ENCODE results near the gene ZNF184. TPM values are rescaled to one million over a fixed set of nuclear protein-coding genes. Genes with fewer than 3 reads are reported as not detected.

ZNF184 gene
- total RNA-seq, 2 donors from 2014 or later = 3.5 to 4.3 TPM

DNA sequence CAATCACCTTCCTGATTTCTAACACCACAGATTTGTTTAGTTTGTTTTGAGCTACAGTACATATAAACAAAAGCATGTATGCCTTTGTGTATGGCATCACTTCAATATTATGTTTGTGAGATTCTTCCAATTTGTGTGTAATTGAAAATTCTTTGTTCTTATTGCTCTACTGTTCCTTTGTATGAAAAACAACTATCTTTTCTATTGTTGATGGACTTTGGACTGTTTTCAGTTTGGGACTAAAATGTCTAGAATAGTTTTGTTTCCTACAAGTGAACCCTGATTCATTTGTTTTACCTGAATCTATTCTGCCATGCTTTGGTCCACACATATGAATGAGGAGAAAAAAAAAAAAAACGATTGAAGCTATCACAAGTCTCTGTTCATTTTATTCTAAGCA is 21.2 kb upstream of the ZNF184 start:
- no peak for ATAC-seq
- intact Hi-C loops (cut with DNase I) = no loop called here
- DNase-seq = no peak

DNA sequence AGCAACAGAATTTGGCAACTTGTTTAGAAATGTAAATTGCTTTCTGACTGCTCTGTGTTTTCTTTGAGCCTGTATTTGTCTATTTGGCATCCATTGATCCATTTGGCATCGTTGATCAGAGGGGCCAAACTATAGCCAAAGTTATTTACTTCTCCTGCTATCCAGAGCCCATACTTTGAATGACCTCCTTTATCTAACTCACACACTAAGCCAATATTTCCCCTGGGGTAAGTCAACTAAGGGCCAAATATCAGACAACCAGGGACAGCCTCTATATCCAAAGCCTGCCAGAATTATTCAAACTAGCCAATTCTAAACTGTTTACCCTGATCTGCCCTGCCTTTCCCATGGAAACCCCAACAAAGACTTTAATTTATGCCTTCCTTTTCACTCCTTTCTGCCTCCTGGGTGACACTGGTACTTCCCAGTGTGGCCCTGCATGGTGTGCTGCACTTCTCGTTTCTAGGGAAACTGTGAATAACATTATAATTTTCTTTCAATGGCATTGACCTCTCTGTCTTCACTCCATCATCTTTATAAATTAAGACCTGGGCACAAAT is 19.8 kb upstream of the ZNF184 start:
- DNase-seq = no peak
- ATAC-seq = no peak
- intact Hi-C loops (cut with DNase I) = no loop called here

DNA sequence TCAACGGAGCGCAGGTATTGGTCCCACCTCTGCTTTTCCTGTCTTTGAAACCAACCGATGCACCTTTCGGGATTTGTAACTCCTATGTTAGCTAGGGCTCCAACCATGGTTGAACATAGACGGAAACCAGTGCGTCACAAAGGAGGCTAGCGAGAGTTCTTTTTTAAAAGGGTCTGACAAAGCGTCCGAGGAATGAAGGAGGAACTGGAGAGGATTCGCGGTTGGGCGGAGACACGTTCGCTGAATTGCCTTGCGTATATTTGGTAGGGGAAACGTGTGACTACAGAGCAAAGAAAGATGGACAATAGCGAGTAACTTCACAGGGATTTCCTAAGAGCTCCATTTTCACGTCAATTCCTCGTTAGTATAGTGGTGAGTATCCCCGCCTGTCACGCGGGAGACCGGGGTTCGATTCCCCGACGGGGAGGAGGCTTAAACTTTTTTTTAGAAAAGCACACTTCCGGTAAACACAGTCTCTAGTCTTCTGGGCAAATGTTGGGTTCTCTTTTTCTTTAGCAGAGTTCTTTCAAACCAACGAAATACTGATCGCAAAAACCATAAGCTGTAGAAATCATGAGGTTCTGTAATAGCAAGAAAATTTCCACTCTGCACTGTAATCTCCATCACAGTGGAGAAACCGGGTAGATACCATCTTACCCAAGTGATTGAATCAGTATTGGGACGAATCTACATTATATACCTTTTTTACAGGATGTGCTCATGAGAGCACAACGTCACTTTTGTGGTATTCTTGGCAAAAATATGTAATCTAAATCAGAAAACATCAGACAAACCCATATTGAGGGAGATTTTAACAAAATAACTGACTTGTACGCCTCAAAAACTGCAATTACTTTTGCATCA is 6.6 kb upstream of the ZNF184 start:
- intact Hi-C loops (cut with DNase I) = loop anchor here (2.0 to 10.0 kb wide), 3 partner anchors 23 to 415 kb away; a partner anchor contains a TSS
- ATAC-seq = peak; percentile 92 to 96
- peak; percentile 58 for DNase-seq

DNA sequence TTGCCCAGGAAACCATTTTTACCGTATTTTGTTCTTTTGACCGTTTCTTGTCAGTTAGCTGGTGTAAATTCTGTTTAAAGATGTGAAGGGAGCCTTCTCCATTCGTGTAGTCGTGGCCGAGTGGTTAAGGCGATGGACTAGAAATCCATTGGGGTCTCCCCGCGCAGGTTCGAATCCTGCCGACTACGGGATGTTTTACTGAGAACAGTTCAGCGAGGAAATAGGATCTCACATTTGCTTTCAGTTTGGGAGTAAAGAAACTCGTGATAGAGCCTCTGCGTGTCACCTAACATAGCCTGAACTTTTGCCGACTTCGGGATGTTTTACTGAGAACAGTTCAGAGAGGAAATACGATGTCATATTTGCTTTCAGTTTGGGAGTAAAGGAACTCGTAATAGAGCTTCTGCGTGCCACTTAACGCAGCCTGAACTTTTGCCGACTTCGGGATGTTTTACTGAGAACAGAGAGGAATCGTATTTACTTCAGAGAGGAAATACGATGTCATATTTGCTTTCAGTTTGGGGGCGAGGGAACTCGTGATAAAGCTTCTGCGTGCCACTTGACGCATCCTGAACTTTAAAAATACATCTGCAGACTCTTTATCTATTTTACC is 5.9 kb upstream of the ZNF184 start:
- DNase-seq (peak; percentile 83), ATAC-seq (peak; percentile 93 to 95)
- intact Hi-C loops (cut with DNase I) = loop anchor here (2.0 to 10.0 kb wide), 3 partner anchors 24 to 416 kb away; a partner anchor contains a TSS

DNA sequence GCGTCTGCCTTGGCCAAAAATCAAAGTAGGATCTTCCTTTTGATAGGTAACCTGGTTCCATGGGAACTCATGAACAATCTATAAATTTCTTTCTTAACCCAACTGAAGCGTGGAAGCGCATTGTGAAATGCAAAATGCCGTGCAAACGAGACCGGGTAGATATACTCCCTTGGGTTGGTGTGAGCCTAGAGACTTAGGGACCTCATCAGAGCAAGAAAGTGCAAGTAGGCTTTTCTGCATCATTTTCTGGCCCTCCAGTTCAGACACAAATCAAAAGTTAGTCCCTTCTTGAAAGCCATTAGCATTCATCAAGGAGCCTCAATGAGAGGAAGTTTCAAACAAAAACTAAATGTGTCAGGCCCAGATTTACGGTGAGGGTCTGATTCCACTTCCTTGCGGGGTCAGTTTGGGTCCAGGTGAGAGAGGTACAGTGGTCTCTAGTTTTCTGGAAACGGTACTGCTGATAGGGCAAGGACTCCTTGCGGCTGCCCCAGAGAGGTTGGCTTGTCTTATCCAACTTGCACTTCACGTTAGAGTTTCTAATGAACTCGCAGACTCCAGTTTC is 5.3 kb upstream of the ZNF184 start:
- ATAC-seq (peak in 1 of 2 donors; percentile 17), DNase-seq (no peak)
- intact Hi-C loops (cut with DNase I) = loop anchor here (2.0 to 10.0 kb wide), 3 partner anchors 25 to 417 kb away; a partner anchor contains a TSS

DNA sequence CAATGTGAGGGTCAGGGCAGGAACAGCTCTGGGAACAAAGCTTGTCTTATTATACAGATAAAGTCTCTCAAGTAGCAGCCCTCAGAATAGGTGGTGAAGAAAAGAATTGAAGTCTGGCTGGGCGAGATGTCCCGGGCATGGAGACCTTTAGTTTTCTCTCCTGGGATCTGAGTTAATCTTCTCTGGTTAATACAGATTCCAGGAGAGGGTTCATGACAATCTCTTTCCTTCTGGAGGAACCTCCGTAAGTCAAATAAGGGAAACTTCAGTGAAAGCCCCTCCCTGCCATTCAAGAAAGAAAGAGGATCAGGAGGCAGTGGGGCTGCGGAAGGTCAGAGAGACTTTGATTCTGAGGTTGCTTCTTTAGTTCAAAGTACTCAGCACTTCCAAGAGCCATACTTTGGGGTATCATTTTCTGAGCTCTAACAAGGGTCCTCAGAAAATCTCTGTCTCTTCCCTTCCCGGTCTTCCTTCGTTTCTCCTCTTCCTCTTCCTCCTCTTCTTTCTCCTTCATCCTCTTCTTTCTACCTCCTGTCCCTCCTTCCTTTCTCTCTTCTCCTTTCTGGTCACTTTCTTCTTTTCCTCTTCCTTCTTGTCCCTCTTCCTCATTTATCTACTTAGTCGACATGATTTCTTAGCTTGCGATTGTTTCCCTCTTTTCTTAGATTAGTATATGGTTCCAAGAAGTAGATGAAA is 4.6 kb upstream of the ZNF184 start:
- no peak for ATAC-seq
- intact Hi-C loops (cut with DNase I) = loop anchor here (2.0 to 10.0 kb wide), 3 partner anchors 25 to 417 kb away; a partner anchor contains a TSS
- no peak for DNase-seq

DNA sequence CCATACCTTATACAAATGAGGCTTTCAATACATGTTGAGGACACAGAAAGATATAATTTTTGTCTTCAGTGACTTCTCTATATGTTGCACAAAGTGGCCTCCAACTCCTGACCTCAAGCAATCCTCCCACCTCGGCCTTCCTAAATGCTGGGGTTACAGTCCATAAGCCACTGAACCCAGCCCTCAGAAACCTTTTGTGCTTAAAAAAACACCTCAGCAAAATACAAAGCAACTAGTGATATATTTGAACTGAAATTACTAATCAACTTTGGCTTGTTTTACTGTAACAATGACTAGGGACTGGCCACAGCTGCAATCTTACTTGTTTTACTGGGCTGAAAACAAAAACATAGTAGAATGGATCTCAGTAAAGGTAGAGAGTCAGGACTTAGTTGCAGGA is 3.2 kb upstream of the ZNF184 start:
- ATAC-seq = no peak
- intact Hi-C loops (cut with DNase I) = loop anchor here (10.0 kb wide), 2 partner anchors 291 to 419 kb away; a partner anchor contains a TSS
- no peak for DNase-seq

DNA sequence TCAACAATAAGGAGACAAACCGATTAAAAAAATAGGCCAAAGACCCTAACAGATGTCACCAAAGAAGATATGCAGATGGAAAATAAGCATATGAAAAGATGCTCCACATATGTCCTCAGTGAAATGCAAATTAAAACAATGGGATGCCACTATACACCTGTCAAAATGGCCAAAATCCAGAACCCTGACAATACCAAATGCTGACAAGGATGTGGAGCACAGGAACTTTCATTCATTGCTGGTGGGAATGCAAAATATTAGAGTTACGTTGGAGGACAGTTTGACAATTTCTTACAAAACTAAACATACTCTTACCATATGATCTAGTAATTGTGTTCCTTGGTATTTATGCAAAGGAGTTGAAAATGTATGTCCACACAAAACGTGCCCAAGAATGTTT is 1.8 kb upstream of the ZNF184 start:
- ATAC-seq (no peak), DNase-seq (no peak)
- intact Hi-C loops (cut with DNase I) = loop anchor here (10.0 kb wide), 2 partner anchors 290 to 420 kb away; a partner anchor contains a TSS

DNA sequence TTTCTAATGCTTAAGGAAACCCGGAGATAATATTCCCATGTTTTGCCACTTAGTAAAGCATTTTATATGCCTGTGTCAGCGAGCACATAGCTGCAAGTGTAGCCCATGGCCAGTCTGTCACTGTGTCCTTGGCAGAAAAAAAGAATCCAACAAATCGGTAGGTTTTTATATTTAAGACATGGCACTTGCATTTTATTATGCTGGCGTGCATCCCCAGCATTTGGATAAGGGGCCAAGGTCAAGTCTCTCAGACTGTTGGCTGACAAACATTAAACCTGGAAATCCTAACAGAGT is 1.2 kb upstream of the ZNF184 start:
- no peak for ATAC-seq
- no peak for DNase-seq
- intact Hi-C loops (cut with DNase I) = loop anchor here (10.0 kb wide), 2 partner anchors 289 to 421 kb away; a partner anchor contains a TSS

DNA sequence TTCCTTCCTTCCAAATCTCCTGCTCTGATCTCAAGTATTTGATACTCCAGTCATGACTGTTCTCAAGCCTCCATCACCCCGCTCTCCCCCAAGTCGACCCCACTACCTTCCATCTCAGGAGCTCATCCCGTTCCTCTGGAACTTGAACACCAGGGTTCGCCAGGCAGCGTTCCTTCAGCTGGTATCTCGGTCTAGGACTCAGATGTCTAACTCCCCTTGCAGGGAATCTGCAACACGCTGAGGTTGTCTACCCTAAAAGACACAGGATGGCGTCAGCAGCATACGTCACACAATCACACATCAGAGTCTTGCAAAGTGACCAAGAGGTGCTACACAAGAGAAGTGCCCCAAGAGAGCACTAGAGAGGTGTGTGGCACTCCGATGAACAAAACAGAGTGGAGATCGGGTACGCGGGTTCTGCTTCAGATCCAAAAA is 706 bp downstream of the ZNF184 start:
- DNase-seq (peak; percentile 72), ATAC-seq (peak; percentile 48 to 52)
- intact Hi-C loops (cut with DNase I) = loop anchor here (10.0 kb wide), 2 partner anchors 287 to 423 kb away; a partner anchor contains a TSS

DNA sequence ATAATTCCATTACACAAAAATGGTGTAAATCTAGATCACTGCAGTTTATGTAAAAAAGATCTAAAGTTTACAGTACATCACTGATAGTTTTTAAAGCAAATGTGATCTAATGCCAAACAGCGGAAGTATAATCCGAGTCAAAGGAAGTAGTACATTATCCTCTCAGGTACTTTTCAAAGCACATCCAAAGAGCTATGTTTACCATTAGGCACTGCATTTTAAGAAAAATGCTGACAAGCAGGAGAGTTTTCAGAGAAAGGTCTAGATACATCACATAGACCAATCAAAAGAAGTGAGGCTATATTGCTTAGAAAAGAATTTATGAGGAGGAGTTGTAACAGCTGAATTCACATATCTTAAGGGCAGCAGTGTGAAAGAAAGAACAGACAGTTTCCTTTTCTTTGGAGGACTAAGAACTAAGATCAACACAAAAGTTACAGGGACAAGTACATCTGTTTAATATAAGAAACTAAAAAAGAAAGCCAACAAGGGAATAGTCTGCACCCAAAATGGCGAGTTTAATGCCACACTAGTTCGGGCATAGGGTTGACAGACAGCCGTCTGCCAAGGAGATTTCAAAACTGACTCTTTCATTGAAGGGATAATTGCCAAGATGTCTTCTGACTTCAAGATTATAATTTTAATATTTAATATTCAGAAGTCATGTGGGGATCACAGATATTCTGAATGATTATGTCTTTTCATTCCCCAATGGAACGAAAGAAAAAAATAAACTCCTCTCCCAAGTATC is 1.4 kb downstream of the ZNF184 start:
- intact Hi-C loops (cut with DNase I) = loop anchor here (10.0 kb wide), 2 partner anchors 287 to 423 kb away; a partner anchor contains a TSS
- ATAC-seq (no peak), DNase-seq (no peak)

DNA sequence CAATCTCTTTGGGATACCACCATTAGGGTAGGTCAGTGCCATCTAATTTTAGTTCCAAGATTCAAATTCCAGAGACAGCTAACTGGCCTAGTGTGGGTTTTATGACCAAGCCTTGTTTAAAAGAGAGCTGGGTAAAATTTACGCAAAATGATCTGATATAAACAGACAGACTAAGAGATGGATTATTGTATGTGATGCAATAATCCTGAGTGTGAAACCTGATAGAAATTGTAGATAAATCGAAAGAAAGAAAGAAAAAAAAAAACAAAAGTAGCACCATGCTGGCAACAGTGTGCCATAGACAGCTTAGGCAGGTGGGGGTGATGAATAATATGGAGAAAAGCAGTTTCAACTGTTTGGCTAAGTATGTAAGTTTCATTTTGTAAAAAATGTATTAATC is 2.9 kb downstream of the ZNF184 start:
- intact Hi-C loops (cut with DNase I) = loop anchor here (10.0 kb wide), 2 partner anchors 285 to 425 kb away; a partner anchor contains a TSS
- no peak for DNase-seq
- no peak for ATAC-seq

DNA sequence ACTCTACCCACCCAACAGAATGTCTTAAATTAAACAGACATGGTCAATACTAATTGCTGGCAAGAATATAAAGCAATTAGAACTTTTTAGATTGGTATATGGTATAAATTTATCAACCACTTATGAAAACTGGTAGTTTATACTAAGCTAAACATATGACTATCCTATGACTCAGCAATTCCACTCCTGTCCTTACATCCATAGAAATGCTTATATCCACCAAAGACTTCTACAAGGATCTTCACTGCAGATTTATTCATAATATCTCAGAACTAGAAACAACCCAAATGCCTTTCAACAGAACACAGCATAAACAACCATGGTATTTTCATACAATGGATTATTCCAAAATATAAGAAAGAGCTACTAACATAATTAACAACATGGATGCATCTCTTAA is 4.6 kb downstream of the ZNF184 start:
- DNase-seq (no peak), ATAC-seq (no peak)
- intact Hi-C loops (cut with DNase I) = no loop called here

DNA sequence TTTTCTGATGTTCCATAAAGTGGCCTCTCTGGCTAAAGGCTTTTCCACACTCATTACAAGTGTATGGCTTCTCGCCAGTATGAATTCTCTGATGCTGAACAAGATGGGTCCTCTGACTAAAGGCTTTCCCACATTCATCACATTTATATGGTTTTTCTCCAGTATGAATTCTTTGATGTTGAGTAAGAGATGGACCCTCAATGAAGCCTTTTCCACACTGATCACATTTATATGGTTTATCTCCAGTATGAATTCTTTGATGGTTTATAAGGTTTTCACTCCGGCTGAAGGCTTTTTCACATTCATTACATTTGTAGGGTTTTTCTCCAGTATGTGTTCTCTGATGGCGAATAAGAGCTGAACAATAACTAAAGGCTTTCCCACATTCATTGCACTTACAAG is 20.4 kb downstream of the ZNF184 start:
- ATAC-seq (no peak), DNase-seq (no peak)
- intact Hi-C loops (cut with DNase I) = no loop called here

DNA sequence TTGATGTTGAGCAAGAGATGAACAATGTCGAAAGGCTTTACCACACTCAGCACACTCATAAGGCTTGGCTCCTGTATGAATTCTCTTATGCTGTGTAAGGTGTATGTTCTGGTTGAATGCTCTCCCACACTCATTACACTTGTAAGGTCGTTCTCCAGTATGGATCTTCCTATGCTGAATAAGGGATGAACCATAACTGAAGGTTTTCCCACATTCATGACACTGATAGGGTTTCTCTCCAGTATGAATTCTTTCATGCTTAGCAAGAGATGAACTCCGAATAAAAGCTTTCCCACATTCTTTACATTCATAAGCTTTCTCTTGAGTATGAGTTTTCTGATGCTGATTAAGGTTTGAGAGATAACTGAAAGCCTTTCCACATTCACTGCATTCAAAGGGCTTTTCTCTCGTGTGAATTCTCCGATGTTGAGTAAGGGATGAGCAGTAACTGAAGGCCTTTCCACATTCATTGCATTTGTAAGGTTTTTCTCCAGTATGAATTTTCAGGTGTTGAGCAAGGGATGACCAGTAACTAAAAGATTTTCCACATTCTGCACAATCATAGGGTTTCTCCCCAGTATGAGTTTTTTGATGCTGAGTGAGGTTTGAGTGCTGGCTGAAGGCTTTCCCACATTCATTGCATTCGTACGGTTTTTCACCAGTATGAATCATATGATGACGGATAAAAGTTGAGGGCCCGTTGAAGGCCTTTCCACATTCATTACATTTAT is 21.1 kb downstream of the ZNF184 start:
- DNase-seq = no peak
- ATAC-seq = no peak
- intact Hi-C loops (cut with DNase I) = no loop called here

DNA sequence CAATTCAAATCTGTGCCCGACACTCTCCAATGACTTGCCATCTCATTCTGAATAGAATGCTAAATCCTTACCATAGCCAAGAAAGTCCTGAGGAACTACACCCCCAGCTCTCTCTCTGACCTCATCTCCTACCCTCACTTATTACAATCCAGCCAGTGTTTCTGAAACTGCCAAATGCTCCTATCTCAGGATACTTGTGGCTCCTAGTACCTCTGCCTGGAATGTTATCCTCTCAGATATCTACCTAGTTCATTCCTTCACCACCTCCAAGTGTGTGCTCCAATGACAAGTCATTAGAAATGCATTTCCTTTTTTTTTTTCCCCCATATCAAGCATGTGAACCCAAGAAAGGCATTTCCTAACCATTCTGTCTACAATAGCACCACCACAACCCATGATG is 24.4 kb downstream of the ZNF184 start:
- ATAC-seq = no peak
- intact Hi-C loops (cut with DNase I) = no loop called here
- DNase-seq = no peak

DNA sequence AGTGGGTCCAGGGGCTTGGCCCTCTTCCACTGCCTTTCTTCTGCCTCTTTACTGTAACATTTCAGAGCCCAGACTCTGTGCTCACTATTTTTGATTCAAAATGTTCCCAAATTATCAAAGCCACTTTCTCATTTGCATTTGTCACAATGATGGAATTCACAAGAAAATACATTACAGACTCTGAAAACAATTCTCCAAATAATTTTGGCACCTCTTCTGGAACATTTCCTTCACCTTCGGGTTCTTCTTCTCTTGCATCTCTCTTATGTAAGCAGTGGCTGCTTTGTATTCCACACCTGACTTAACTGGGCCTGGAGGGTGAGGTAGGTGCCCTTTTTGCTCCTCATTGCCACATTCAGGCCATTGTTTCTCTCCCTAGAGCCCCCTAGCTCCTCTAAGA is 30.0 kb downstream of the ZNF184 start:
- intact Hi-C loops (cut with DNase I) = no loop called here
- no peak for ATAC-seq
- no peak for DNase-seq

DNA sequence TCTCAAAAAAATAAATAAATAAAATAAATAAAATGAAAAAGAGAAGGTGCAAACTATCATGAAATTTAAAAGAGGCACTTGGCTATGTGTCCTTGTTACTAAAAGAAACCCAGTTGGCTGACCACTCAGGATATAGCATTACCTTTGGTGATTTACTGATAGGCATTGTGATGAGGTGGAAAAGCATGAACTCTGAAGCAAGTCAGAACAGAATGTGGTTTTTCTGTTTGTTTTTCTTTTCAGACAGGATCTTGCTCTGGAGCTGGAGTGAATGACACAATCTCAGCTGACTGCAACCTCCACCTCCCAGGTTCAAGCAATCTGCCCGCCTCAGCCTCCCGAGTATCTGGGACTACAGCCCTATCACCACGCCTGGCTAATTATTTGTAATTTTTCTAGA is 31.9 kb downstream of the ZNF184 start:
- DNase-seq (no peak), ATAC-seq (no peak)
- intact Hi-C loops (cut with DNase I) = no loop called here
